LNCaP clone FGC (cell line): Measurements from ENCODE around the gene RBM12.

Experiments used
- DNase-seq: peaks from one replicate; pipeline ENCODE4 v3.0.0-alpha.2; 2011; ENCODE audit warnings: low read depth
- H3K4me3 ChIP-seq: 2 replicates; pipeline ENCODE4 v1.5.1; 2011; ENCODE audit warnings: mild to moderate bottlenecking, low read depth, low read length, control low read depth
- CTCF ChIP-seq: IDR thresholded peaks from 2 replicates; pipeline ENCODE4 v1.5.1; 2012; ENCODE audit warnings: mild to moderate bottlenecking; ENCODE audit not compliant: control insufficient read depth, insufficient read depth; ENCODE audit errors: extremely low read depth

The RBM12 gene

GRCh38 chr20:35644806-35645205 is 19.9 kb downstream of the RBM12 start:
- H3K4me3 ChIP-seq = no peak overlapping the region
- no peak for TF ChIP-seq CTCF
- no peak for DNase-seq

- no peak for DNase-seq
- TF ChIP-seq CTCF = no peak
- no peak overlapping the region for H3K4me3 ChIP-seq
Observed at GRCh38 chr20:35643045-35643444, 21.7 kb downstream of the RBM12 start.

- no peak overlapping the region for H3K4me3 ChIP-seq
- no peak for TF ChIP-seq CTCF
- DNase-seq = no peak
Observed at GRCh38 chr20:35641743-35642142, 23.0 kb downstream of the RBM12 start.

GRCh38 chr20:35640724-35641123 is 24.0 kb downstream of the RBM12 start:
- DNase-seq = no peak

GRCh38 chr20:35638751-35639150 is 25.9 kb downstream of the RBM12 start:
- DNase-seq = no peak
- no peak overlapping the region for H3K4me3 ChIP-seq
- no peak for TF ChIP-seq CTCF

More at GRCh38 chr20:35640724-35641123, 24.0 kb downstream of the RBM12 start:
- H3K4me3 ChIP-seq = no peak overlapping the region
- no peak for TF ChIP-seq CTCF

- no peak for DNase-seq
Observed at GRCh38 chr20:35637276-35637675, 27.4 kb downstream of the RBM12 start.

More at GRCh38 chr20:35637276-35637675, 27.4 kb downstream of the RBM12 start:
- H3K4me3 ChIP-seq = no peak overlapping the region
- no peak for TF ChIP-seq CTCF
